Measurements from ENCODE around the gene CHID1.

Gene CHID1

GRCh38 chr11:863910-864827 lies 46.4 kb downstream of the CHID1 start:
- no peak for TF ChIP-seq CTCF (conservative IDR thresholded peaks at IDR 0.05)
- H3K27ac ChIP-seq = no peak overlapping the region

GRCh38 chr11:863023-863909 lies 47.3 kb downstream of the CHID1 start:
- H3K27ac ChIP-seq = no peak overlapping the region
- TF ChIP-seq CTCF (conservative IDR thresholded peaks at IDR 0.05) = no peak

- no peak overlapping the region for H3K27ac ChIP-seq
Observed at GRCh38 chr11:862696-863022, 48.0 kb downstream of the CHID1 start.

GRCh38 chr11:862081-862661 lies 48.4 kb downstream of the CHID1 start:
- no peak overlapping the region for H3K27ac ChIP-seq
- no peak for TF ChIP-seq CTCF (conservative IDR thresholded peaks at IDR 0.05)

More at GRCh38 chr11:862696-863022, 48.0 kb downstream of the CHID1 start:
- TF ChIP-seq CTCF (conservative IDR thresholded peaks at IDR 0.05) = no peak

- no peak overlapping the region for H3K27ac ChIP-seq
- TF ChIP-seq CTCF (conservative IDR thresholded peaks at IDR 0.05) = no peak
Observed at GRCh38 chr11:861105-861479, 49.5 kb downstream of the CHID1 start.

GRCh38 chr11:860234-861104 lies 50.1 kb downstream of the CHID1 start:
- no peak for TF ChIP-seq CTCF (conservative IDR thresholded peaks at IDR 0.05)
- peak overlapping the region; percentile 60 for H3K27ac ChIP-seq

All from VCaP (cell line).